IPS-11a (cell line): ENCODE data around the gene ATAD3A.
"Not testable (repeated sequence)": the region's sequence is repeated elsewhere in the genome, so short reads cannot be mapped to it uniquely, and the experiment has no call there.

Source experiments
- H3K4me3 ChIP-seq: one replicate; pipeline ENCODE4 v1.5.1; 2013; ENCODE audit warnings: low read depth, low read length, control low read depth

The ATAD3A gene

GRCh38 chr1:1522536-1522935 lies 10.6 kb downstream of the ATAD3A start:
- H3K4me3 ChIP-seq: not testable (repeated sequence)

- not testable (repeated sequence) for H3K4me3 ChIP-seq
Observed at GRCh38 chr1:1523226-1523625, 11.3 kb downstream of the ATAD3A start.

- H3K4me3 ChIP-seq: not testable (repeated sequence)
Observed at GRCh38 chr1:1523651-1524050, 11.7 kb downstream of the ATAD3A start.

GRCh38 chr1:1524750-1525383 lies 12.9 kb downstream of the ATAD3A start:
- not testable (repeated sequence) for H3K4me3 ChIP-seq

GRCh38 chr1:1526476-1526875 lies 14.5 kb downstream of the ATAD3A start:
- H3K4me3 ChIP-seq: not testable (repeated sequence)

GRCh38 chr1:1527092-1527816 lies 15.3 kb downstream of the ATAD3A start:
- no peak overlapping the region for H3K4me3 ChIP-seq

- H3K4me3 ChIP-seq: no peak overlapping the region
Observed at GRCh38 chr1:1528301-1529267, 16.6 kb downstream of the ATAD3A start.

- H3K4me3 ChIP-seq: no peak overlapping the region
Observed at GRCh38 chr1:1529321-1529720, 17.4 kb downstream of the ATAD3A start.

GRCh38 chr1:1529936-1530335 lies 18.0 kb downstream of the ATAD3A start:
- H3K4me3 ChIP-seq: no peak overlapping the region

- H3K4me3 ChIP-seq: no peak overlapping the region
Observed at GRCh38 chr1:1531947-1532346, 20.0 kb downstream of the ATAD3A start.

GRCh38 chr1:1533176-1533893 lies 21.4 kb downstream of the ATAD3A start:
- H3K4me3 ChIP-seq: not testable (repeated sequence)

- not testable (repeated sequence) for H3K4me3 ChIP-seq
Observed at GRCh38 chr1:1533894-1534291, 21.9 kb downstream of the ATAD3A start.

GRCh38 chr1:1534401-1535154 lies 22.6 kb downstream of the ATAD3A start:
- no peak overlapping the region for H3K4me3 ChIP-seq

- no peak overlapping the region for H3K4me3 ChIP-seq
Observed at GRCh38 chr1:1535201-1536018, 23.4 kb downstream of the ATAD3A start.

GRCh38 chr1:1536019-1536937 lies 24.3 kb downstream of the ATAD3A start:
- no peak overlapping the region for H3K4me3 ChIP-seq

GRCh38 chr1:1536938-1537546 lies 25.1 kb downstream of the ATAD3A start:
- no peak overlapping the region for H3K4me3 ChIP-seq

GRCh38 chr1:1537626-1538250 lies 25.8 kb downstream of the ATAD3A start:
- no peak overlapping the region for H3K4me3 ChIP-seq
